HG02840 (cell line): ENCODE measurements around the gene EGFL8.
"Not testable (repeated sequence)": the region's sequence is repeated elsewhere in the genome, so short reads cannot be mapped to it uniquely, and the experiment has no call there.

Source experiments
- ATAC-seq: cut with Tn5 transposase; IDR thresholded peaks from one replicate; pipeline ENCODE4 v1.9.1; 2021; ENCODE audit warnings: mild to moderate bottlenecking, moderate library complexity, moderate number of reproducible peaks; ENCODE audit not compliant: unreplicated experiment, low FRiP score

EGFL8 gene

GRCh38 chr6:32193096-32193495 is 28.7 kb downstream of the EGFL8 start:
- not testable (repeated sequence) for ATAC-seq

- no peak for ATAC-seq
These were observed 30.0 kb downstream of the EGFL8 start for GRCh38 chr6:32194388-32194787.

DNA sequence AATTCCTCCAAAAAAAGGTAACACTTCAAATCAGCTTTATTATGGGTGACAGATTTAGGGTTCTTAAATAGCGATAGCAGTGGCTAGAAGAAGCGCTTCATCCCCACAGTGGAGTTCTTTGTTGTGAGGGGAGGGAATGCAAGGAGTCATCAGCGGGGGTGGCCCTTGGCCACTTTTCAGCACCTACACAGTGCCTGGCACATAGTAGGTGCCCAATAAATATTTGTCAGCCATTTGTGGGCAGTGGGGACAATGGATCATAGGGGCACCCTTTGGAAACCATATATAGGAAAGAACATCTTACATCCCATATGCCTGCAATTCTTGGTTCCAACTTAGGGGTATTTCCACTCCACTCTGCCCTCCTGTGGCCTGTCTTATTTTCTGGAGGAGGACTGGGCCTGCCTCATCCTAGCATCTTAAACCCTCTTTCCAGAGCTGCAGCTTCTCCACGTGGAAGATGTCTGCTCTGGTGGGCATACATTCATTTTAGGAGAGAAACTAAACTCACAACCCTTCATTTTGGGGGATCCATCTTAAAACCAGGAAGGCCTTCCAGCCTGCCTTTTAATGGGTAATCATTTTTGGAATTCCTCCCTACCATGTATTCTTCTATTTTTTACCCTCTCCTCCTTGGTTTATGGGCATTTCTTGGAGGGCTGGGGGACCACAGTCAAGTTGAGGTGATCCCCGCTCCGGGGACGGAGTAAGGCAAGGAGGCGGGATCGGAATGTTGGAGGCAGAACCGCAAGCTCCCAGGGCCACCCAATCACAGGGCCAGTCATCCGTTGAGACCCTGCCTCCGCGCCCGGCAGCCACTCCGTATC is 30.6 kb downstream of the EGFL8 start:
- no peak for ATAC-seq

DNA sequence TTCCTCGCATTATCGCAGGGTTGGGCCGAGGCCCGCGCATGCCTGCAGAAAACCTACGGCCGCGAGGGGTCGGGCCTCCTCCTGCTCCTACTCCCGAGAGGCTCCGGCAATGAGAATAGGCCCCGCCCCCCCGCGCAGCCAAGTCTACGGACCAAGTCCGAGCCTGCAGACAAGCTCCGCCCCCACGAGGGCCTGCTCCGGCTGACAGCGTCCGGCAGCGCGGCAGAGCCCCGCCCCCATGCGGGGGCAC is 31.2 kb downstream of the EGFL8 start:
- ATAC-seq = peak; percentile 73

- ATAC-seq = peak; percentile 70
These were observed 31.7 kb downstream of the EGFL8 start for GRCh38 chr6:32195902-32196681.

DNA sequence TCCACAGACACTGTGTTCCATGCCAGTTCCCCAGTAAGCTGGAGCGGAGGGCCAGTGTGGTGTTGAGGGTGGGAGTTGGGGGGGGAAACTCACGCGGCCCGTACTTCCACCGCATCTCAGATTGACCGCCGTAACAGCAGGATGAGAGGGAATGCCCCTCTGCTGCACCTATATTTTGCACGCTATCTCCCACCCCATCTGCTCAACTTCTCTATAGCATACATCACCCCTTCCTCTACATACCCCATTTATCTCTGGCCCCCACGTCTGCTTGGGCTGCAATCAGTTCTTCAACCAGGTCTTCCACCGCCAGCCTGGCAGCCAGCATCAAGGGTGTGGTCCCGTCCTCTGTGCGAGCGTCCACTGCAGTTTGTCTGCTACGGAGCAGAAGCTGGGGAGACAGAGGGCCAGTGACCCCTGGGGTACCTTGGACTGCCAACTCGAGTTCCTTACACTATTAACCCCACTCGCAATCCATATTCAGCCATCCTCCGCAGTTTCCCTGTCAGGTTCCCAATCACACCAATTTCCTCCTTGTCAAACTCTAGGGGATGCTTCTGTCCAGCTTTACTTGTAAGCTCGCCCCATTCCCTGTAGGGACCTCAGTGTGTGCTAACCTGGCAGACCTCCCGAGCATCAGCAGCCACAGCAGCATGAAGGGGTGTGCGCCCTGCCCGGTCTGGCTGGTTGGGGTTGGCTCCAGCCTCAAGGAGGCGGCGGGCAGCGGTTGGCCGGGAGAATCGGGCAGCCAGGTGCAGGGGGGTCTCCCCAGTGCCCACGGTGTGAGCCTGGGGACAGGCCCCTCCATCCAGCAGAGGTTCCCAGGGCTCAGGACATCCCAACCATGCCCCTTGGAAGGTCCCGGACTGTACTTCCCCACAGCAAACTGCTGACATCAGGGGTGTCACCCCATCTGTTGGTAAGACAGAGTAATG is 32.6 kb downstream of the EGFL8 start:
- ATAC-seq = no peak

- ATAC-seq = no peak
These were observed 33.9 kb downstream of the EGFL8 start for GRCh38 chr6:32198345-32198696.

DNA sequence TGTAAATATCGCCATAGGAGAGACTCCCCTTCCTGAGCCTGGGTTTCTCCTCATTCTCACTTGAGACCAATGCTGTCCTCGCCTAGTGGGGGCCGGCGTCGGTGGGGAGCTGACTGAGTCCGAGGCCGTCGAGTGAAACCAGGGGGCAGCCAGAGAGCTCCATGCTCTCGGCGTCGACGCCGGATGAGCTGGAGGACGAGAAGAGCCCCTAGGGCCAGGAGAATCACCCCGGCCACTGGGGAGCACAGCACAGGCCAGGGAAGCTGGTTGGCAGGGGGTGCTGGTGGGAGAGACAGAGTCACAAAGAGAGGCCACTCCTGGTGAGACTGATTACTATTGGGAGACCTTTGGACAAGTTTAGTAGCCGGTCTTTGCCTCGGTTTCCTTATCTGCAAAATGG is 34.5 kb downstream of the EGFL8 start:
- no peak for ATAC-seq

DNA sequence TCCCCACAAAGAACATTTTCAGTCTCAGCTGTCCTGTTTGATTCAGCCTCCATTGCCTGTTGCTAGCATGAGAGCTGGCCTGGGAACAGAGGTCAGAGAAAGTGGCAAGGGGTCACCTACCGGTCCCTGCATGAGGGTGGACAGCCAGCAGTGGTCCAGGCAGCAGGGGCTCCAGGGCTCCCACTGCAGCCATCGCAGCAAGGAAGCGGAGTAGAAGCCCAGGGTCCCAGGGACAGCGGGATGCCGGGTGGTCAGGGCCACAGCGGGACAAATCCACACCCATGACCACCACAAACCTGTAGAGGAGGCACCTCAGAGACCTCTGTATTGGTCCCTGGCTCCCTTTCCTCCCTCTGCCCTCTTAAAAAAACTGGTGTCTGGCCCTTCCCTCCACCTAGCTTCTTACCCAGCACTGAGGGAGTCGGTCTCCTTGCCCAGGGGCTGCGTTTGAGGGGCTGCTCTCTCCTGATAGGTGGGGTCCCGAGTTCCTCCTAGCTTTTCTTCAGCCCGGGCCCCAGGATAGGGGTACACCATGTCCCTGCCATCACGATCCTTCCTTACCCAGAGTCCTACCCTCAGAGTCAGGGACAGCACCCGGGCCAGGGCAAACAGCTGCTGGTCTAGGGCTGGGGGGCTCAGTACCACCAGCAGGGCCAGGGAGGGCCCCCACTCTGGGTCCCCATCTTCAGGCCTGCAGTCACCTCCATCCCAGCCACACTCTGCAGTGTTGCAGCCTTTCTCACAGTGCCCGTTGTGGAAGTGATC is 36.5 kb downstream of the EGFL8 start:
- ATAC-seq = no peak

DNA sequence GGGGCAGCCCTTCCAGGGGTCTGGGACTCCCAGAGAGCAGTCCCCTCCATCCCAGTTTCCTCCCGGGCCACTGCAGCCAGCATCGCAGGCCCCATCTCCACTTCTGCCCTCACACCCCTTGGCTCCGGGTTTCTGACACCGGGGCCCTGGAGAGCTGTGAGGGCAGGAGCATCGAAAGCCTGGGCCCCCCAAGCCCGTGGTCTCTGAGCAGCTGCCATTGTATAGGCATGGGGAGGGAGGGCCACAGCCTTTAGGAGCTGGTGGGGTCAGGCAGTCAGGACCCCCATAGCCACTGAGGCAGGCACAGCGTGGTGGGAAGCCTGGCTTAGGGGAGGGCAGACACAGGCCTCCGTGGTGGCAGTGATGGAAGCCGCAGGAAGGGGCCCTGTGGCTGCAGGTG is 37.8 kb downstream of the EGFL8 start:
- ATAC-seq = no peak

GRCh38 chr6:32203426-32204267 is 39.3 kb downstream of the EGFL8 start:
- ATAC-seq = no peak

DNA sequence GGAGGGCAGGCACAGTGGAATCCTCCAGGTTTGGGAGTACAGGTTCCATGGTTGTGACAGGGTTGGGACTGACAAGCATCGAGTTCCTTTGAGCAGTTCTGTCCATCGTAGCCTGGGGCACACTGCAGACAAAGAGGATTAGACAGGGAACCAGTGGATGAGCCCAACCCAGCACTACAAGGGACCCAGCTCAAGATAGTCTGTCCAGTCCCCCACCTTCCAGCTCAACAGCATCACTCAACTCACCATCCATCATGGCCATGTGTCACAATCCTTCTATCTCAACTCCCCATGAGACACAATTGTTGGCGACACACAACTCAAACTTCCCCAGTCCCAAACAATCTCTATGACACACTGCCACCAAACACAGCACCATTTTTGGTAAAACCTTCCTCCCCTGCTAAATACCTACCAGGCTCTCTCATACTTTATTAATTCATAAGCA is 39.9 kb downstream of the EGFL8 start:
- ATAC-seq = no peak

DNA sequence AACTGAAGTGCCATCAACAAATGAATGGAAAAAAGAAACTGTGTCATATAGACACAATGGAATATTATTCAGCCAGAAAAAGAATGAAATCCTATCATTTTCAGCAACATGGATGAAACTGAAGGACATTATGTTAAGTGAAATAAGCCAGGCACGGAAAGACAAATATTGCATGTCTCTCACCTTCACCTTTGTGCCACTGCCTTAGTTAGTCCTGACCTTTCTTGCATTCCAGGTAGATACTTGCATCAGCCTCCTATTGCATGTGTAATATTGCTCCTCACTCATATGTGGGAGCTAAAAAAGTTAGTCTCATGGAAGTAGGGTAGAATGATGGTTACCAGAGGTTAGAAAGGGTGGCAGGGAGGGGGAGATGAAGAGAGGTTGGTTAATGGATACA is 44.6 kb downstream of the EGFL8 start:
- no peak for ATAC-seq

GRCh38 chr6:32210191-32210601 is 45.8 kb downstream of the EGFL8 start:
- no peak for ATAC-seq

- not testable (repeated sequence) for ATAC-seq
These were observed 47.0 kb downstream of the EGFL8 start for GRCh38 chr6:32211432-32211831.

DNA sequence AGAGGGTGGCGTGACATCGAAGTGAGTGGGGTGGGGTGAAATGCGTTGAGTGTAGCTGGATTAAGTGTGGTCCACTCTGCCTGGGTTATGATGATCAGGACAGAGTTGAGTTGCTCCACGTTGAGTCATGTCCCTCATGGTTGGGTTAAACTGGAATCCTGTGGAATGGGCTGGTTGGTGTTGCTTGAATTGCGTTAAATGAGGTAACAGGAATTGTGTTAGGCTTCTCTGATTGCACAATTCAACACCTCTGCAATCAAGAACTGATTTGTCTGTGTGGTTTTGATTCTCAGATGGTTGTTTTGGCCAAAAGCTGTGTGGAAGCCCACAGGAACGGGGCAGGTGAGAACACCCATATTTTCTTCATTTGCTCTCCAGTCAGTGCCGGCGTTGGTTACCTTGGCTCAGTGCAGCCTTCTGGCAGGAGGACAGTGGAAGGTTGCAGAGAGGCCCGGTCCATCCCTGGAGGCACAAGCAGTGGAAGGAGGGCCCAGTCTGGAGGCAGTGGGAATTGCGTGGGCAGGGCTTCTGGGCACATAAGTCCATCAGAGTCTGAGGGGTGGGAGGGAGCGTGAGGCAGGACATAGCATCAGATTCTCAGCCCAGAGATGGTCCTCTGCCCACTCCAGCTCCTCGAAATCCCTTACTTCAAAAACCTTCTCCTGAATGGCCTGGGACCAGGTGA is 47.8 kb downstream of the EGFL8 start:
- no peak for ATAC-seq

DNA sequence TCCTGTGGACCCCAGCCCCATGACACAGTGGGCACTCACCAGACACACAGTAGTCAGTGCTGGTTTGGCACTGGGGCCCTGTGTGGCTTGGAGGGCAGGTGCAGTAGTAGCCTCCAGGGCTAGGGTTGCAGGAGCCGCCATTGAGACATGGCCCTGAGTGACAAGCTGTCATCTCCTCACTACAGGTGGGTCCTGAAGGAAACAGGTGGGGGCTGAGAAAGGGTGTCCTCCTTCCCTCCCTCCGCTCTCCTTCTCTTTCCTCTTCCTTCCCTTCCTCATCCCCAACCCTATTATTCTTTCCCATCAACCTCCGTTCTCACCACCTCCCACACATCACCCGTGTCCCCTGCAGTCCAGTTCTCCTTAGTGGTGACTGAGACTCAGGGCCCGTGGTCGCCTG is 49.3 kb downstream of the EGFL8 start:
- no peak for ATAC-seq

- no peak for ATAC-seq
These were observed 49.7 kb downstream of the EGFL8 start for GRCh38 chr6:32214126-32214525.

DNA sequence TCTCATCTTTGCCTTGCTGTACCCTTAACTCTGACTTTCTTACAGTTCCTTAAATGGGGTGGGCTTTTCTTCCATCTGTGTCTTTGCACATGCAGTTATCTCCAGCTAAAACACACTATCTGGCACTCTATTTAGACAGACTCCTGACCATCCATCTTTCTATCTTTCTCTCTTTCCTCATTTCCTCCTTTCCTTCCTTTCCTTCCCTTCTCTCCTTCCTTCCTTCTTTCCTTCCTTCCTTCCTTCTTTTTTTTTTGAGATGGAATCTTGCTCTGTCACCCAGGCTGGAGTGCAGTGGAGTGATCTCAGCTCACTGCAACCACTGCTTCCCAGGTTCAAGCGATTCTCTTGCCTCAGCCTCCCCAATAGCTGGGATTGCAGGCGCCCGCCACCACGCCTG is 51.2 kb downstream of the EGFL8 start:
- ATAC-seq = no peak
